Colonic mucosa (tissue), 4 donors: Measurements from ENCODE around the gene ORM1. TPM values are rescaled to one million over a fixed set of nuclear protein-coding genes. Genes with fewer than 3 reads are reported as not detected.

ENCODE experiments used
- DNase-seq: peaks from one replicate; pipeline ENCODE4 v3.0.0-alpha.2; 2020
- H3K27ac ChIP-seq: fragments of 200-600 bp; one replicate; pipeline ENCODE4 v1.8.0; 2021
- H3K27me3 ChIP-seq: fragments of 200-600 bp; one replicate; pipeline ENCODE4 v1.8.0; 2021
- H3K36me3 ChIP-seq: fragments of 200-600 bp; one replicate; pipeline ENCODE4 v1.8.0; 2021
- H3K4me1 ChIP-seq: fragments of 200-600 bp; one replicate; pipeline ENCODE4 v1.8.0; 2021; ENCODE audit warnings: mild to moderate bottlenecking
- H3K4me3 ChIP-seq: fragments of 200-600 bp; one replicate; pipeline ENCODE4 v1.8.0; 2021
- H3K9ac ChIP-seq, 2 donors: one replicate each; pipeline ENCODE4 v1.7.0; 2013; ENCODE audit warnings: control low read depth in 2 of 2, low read depth in 2 of 2, low read length in 2 of 2
- H3K9me3 ChIP-seq: fragments of 200-600 bp; one replicate; pipeline ENCODE4 v1.8.0; 2021
- intact Hi-C: fragments of 100-400 bp; cut with DNase I; formaldehyde crosslinking; loops from one replicate; pipeline ENCODE4 v1.14.1; 2022
- total RNA-seq, 2 donors: library from RNA; stranded (reverse); fragmentation: NEBNext Ultra II Directional in 1 of 2; extraction: Animal tissue kit (Norgen Biotek cat#: 25700) in 1 of 2; gene quantifications; one replicate each; pipeline ENCODE4 v1.2.1, GENCODE V29; 2021
- TF ChIP-seq, protein P1 (sequence below): fragments of 200-600 bp; IDR thresholded peaks from one replicate; pipeline ENCODE4 v1.8.0; 2022; ENCODE audit warnings: antibody characterized with exemption, mild to moderate bottlenecking
- donor health status: healthy.
- donor health status: DM: no; HTN: no; CAD: no.
- donor health status: DM: no; HTN: no; CAD: no.

Gene ORM1
- total RNA-seq, 2 donors from 2014 or later, result 10.3 TPM; not detected in 1

- H3K9me3 ChIP-seq, result no peaks in the 10 kb centered on the region
- no peaks in the 10 kb centered on the region for H3K27me3 ChIP-seq
- H3K36me3 ChIP-seq, result no peaks in the 10 kb centered on the region
- TF ChIP-seq, protein P1, sequence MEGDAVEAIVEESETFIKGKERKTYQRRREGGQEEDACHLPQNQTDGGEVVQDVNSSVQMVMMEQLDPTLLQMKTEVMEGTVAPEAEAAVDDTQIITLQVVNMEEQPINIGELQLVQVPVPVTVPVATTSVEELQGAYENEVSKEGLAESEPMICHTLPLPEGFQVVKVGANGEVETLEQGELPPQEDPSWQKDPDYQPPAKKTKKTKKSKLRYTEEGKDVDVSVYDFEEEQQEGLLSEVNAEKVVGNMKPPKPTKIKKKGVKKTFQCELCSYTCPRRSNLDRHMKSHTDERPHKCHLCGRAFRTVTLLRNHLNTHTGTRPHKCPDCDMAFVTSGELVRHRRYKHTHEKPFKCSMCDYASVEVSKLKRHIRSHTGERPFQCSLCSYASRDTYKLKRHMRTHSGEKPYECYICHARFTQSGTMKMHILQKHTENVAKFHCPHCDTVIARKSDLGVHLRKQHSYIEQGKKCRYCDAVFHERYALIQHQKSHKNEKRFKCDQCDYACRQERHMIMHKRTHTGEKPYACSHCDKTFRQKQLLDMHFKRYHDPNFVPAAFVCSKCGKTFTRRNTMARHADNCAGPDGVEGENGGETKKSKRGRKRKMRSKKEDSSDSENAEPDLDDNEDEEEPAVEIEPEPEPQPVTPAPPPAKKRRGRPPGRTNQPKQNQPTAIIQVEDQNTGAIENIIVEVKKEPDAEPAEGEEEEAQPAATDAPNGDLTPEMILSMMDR, result no peak
- H3K4me1 ChIP-seq, result no peaks in the 10 kb centered on the region
- H3K27ac ChIP-seq, result no peak overlapping the region
- no peak for DNase-seq
- no peak overlapping the region for H3K4me3 ChIP-seq
- intact Hi-C loops, result no loop called here
- H3K9ac ChIP-seq, result no peak overlapping the region
Measured at GRCh38 chr9:114312513-114312875, 10.4 kb upstream of the ORM1 start.

DNA sequence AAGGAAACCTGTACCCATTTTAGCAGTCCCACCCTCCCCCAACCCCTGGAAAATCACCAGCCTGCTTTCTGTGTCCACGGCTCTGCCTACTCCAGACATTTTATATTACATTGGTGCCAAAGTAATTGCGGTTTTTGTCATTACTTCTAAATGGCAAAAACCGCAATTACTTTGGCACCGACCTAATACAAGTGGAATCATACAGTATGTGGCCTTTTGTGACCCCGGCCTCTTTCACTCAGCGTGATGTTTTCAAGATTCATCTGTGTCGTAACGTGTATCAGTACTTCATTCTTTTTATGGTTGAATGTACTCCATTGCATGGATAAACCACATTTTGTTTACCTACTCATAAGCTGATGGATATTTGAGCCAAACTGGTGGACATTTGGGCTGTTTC lies 9.7 kb upstream of the ORM1 start:
- H3K9ac ChIP-seq, result no peak overlapping the region
- intact Hi-C loops, result no loop called here
- H3K27me3 ChIP-seq, result no peaks in the 10 kb centered on the region
- H3K27ac ChIP-seq, result no peak overlapping the region
- H3K4me3 ChIP-seq, result no peak overlapping the region
- peak; percentile 3 for DNase-seq
- TF ChIP-seq, protein P1, result no peak
- no peaks in the 10 kb centered on the region for H3K4me1 ChIP-seq
- H3K9me3 ChIP-seq, result no peaks in the 10 kb centered on the region
- no peaks in the 10 kb centered on the region for H3K36me3 ChIP-seq

DNA sequence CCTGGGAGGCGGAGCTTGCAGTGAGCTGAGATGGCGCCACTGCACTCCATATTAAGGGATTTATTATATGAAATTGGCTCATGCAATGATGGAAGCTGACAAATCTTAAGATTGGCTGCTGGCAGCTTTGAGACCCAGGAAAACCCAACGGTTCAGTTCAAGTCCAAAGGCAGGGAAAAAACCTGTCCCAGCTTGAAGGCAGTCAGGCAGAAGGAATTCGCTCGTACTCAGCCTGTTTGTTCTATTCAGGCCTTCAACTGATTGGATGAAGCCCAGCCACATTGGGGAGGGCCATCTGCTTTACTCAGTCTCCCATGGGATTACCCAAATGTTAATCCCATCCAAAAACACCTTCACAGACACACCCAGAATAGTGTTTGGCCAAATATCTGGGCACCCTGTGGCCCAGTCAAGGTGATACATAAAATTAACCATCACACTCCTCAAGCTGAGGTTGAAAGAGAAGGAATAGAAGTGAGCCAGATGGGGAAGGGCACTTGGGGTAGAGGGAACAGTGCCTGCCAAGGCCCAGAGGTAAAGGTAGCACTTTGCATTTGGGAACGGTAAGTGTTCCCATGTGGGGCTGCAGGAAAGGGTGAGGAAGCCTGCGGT lies 8.5 kb upstream of the ORM1 start:
- Histone ChIP-seq H3K9me3 (no peaks in the 10 kb centered on the region), H3K9ac (no peak overlapping the region), H3K27ac (no peak overlapping the region), H3K36me3 (no peaks in the 10 kb centered on the region), H3K4me3 (no peak overlapping the region), H3K4me1 (no peaks in the 10 kb centered on the region), H3K27me3 (no peaks in the 10 kb centered on the region)
- DNase-seq, result peak; percentile 3
- intact Hi-C loops, result no loop called here
- TF ChIP-seq, protein P1, result no peak

DNA sequence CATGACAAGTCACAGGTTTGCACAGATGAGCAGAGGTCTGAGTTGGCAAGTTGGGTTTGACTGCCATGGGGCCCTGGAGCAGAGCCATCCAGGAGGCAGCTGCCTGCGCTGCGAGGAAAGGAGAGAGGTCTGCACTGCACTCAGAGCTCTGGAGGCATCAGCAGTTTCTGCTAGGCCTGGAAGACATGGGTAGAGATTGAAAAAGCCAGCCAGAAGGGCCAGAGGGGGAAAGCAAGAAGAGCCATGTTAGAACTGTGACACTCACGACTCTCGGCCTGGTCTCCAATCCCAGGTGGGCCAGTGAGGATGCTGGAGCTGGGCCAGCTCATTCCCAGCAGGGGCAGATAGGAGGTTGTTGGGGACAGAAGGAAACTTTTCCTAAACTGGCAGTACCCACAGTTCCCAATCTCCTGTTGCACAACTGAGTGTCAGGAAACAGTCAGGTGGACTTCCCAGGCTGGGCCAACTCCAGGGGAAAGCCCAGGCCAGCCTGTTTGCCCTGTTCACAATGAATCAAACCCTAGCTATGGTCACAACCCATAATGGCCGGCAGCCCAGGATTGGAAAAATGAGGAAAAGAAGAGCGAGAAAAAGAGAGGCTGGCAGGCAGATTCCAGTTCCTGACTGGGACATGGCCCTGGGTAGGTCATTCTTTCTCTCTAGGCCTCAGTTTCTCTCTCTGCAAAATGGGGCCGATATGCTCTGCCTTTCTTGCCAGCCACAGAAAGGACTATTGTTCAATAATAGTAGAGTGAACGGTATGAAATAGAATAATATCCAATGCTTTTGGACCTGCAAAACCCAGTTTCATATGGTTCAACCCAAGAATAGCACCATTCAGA lies 7.8 kb upstream of the ORM1 start:
- intact Hi-C loops, result no loop called here
- no peak overlapping the region for H3K9ac ChIP-seq
- peak; percentile 11 for DNase-seq
- no peak overlapping the region for H3K4me3 ChIP-seq
- no peaks in the 10 kb centered on the region for H3K9me3 ChIP-seq
- H3K36me3 ChIP-seq, result no peaks in the 10 kb centered on the region
- no peaks in the 10 kb centered on the region for H3K4me1 ChIP-seq
- H3K27me3 ChIP-seq, result no peaks in the 10 kb centered on the region
- H3K27ac ChIP-seq, result no peak overlapping the region
- TF ChIP-seq, protein P1, result no peak

DNA sequence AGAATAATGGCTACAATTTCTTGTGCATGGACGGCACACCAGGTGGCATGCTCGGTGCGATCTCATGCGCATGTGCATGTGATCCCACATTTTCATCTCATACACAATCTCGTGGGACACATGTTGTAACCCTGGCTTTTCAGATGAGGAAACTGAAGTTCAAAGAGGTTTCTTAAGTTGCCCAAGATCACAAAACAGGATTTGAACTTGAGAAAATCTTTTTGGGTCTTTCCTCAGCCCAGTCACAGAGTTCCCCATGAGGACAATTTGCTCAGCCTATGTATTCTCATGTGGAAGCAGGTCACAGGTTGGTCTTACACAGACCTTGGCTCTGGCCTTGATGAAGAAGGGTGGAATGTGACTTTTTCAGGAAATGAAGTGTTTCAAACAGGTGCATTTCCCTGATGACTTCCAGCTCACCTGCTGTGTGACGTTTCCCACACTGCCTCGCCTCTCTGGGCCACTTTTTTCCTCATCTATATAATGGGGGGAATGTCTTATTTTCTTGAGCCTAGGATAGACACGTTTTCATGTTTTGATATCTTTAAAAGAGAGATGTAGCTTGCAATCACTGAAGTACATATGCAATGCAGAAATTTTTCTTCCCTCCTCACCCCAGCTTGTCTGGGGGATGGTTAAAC lies 7.1 kb upstream of the ORM1 start:
- H3K9ac ChIP-seq, result no peak overlapping the region
- intact Hi-C loops, result no loop called here
- H3K4me1 ChIP-seq, result no peaks in the 10 kb centered on the region
- H3K9me3 ChIP-seq, result no peaks in the 10 kb centered on the region
- no peak overlapping the region for H3K27ac ChIP-seq
- TF ChIP-seq, protein P1, result no peak
- DNase-seq, result peak; percentile 4
- H3K36me3 ChIP-seq, result no peaks in the 10 kb centered on the region
- no peaks in the 10 kb centered on the region for H3K27me3 ChIP-seq
- H3K4me3 ChIP-seq, result no peak overlapping the region
